ENCODE results near the gene DTNB.
"Not testable (repeated sequence)": the region's sequence is repeated elsewhere in the genome, so short reads cannot be mapped to it uniquely, and the experiment has no call there.

DTNB gene

DNA sequence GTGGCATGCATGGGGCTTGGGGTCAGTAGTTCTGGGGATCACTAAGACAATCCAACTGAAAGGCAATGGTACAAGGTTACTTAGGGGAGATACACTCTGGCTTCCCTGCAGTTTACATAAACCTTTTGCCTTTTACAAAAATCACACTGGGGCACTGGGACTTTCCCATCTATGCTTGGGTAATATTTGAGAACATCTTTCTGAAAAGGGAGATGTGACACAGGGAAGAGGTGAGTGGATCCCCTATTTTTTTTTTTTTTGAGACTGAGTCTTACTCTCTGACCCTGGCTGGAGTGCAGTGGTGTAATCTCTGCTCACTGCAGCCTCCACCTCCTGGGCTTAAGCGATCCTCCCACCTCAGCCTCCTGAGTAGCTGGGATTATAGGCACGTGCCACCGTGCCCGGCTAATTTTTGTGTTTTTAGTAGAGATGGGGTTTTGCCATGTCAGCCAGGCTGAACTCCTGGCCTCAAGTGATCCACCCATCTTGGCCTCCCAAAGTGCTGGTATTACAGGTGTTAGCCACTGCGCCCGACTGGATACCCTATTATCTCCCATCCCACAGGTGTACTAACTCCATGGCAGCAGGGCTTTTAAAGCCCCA, 248.8 kb downstream of the DTNB start:
- DNase-seq (ENCODE audit: low read depth in 1 of 2, low spot score in 1 of 2): no peak

GRCh38 chr2:25421820-25422411, 251.5 kb downstream of the DTNB start:
- no peak for DNase-seq (ENCODE audit: low read depth in 1 of 2, low spot score in 1 of 2)

- DNase-seq (ENCODE audit: low read depth in 1 of 2, low spot score in 1 of 2): no peak
These were observed 252.1 kb downstream of the DTNB start for GRCh38 chr2:25421289-25421688.

GRCh38 chr2:25420820-25421237, 252.5 kb downstream of the DTNB start:
- DNase-seq (ENCODE audit: low read depth in 1 of 2, low spot score in 1 of 2): no peak

- no peak for DNase-seq (ENCODE audit: low read depth in 1 of 2, low spot score in 1 of 2)
These were observed 253.6 kb downstream of the DTNB start for GRCh38 chr2:25419678-25420242.

DNA sequence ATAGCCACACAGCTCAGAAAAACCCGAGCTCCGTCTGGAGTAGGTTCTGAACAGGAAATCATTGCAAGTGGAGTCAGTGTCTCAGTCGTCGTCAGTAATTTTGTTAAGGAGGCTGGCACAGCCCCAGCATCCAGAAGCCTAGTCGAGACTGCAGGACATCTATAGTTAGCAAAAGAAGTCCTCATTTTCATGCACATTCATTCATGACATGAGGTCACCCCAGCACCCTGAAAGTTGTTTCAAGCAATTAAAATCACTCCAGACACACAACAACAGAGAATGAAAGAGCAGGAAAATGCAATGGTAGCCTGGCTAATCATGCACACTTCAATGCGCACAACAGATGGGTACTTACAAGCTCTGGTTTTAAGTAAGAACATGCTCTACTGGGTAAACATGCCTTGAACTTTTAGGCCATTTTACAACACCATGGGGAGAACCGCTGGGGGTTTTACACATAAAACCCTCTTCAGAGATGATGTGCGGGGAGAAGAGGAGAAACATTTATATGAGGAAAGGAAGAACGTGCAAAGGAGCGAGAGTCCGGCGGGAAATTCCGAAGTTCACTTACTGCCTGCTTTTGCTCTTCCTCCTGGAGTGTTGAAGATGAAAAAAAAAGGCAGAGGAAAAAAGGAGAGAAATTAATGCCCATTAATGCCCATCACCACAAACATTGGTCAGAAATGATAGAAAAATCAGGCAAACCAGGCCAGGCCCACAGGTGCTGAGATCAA, 254.3 kb downstream of the DTNB start:
- no peak for DNase-seq (ENCODE audit: low read depth in 1 of 2, low spot score in 1 of 2)

DNA sequence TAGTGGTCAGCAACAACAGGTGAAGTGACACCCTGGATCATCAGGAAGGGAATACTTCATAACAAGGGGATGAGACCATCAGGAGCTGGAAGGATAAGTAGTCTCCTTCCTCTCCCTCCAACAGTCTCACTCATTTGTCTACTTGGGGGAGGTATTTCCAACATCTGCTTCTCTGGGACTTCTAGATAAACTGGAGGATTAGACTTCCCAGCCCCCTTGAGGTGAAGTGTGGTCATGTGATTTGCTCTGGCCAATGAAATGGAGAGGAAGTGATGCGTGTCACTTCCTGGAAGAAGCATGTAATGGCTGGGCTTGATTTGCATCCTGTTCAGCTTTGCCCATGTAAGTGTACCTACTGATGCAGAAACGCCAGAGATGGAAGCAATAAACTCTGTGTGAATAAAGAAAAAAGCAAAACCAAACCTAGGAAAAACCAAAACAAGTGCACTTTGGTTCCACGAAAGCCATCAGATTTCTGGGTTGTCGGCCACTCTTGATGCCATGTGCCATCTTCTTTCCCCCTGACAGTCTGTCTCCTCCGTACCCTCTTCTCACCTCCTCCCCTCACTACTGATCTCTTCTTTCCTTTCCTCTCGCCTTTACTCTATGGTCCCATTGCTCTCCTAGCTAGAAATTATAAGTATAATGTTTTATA, 255.5 kb downstream of the DTNB start:
- no peak for DNase-seq (ENCODE audit: low read depth in 1 of 2, low spot score in 1 of 2)

- DNase-seq (ENCODE audit: low read depth in 1 of 2, low spot score in 1 of 2): no peak
These were observed 256.7 kb downstream of the DTNB start for GRCh38 chr2:25416674-25417073.

DNA sequence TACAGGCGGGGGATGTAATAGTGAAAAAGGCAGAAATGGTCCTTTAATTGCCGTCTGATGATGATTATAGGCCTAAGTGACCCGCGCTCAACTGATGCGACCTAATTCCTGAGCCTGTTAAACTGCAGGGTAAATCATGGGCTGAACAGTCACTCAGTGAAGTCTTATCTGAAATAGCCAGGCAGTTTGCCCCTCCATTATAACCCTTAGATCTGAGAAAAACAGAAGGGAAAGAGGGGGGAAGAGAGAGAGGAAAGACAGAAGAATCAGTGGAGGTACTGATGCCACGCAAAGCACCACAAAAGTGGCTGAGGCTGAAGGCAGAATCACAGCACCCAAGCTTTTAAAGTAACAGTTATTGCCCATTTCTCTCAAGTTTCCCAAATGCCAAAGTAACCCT, 258.6 kb downstream of the DTNB start:
- no peak for DNase-seq (ENCODE audit: low read depth in 1 of 2, low spot score in 1 of 2)

DNA sequence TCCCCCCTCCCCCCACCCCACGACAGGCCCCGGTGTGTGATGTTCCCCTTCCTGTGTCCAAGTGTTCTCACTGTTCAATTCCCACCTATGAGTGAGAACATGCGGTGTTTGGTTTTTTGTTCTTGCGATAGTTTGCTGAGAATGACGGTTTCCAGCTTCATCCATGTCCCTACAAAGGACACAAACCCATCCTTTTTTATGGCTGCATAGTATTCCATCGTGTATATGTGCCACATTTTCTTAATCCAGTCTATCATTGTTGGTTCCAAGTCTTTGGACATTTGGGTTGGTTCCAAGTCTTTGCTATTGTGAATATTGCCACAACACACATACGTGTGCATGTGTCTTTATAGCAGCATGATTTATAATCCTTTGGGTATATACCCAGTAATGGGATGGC, 260.0 kb downstream of the DTNB start:
- not testable (repeated sequence) for DNase-seq (ENCODE audit: low read depth in 1 of 2, low spot score in 1 of 2)

GRCh38 chr2:25411753-25412152, 261.6 kb downstream of the DTNB start:
- DNase-seq (ENCODE audit: low read depth in 1 of 2, low spot score in 1 of 2): no peak

- no peak for DNase-seq (ENCODE audit: low read depth in 1 of 2, low spot score in 1 of 2)
These were observed 262.1 kb downstream of the DTNB start for GRCh38 chr2:25411281-25411680.

DNA sequence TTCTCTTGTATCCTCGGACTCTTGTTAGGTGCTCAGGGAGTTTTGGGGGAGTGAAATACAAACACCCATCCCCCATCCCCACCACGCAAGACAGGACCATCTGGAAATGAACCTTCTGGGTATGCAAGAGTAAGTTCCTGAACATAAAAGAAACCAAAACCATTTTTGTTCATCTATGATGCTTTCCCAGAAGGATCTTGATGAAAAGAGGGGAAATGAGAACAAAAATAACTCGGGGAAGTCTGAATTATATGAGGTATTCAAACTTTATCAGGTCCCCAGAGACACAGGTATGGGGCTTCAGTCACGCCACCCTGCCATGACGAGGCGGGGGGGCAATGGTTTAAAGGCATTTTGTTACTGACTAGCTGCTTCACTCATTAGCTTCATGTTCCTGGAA, 263.0 kb downstream of the DTNB start:
- no peak for DNase-seq (ENCODE audit: low read depth in 1 of 2, low spot score in 1 of 2)

- DNase-seq (ENCODE audit: low read depth in 1 of 2, low spot score in 1 of 2): no peak
These were observed 263.9 kb downstream of the DTNB start for GRCh38 chr2:25409468-25409867.

GRCh38 chr2:25409044-25409443, 264.3 kb downstream of the DTNB start:
- DNase-seq (ENCODE audit: low read depth in 1 of 2, low spot score in 1 of 2): no peak

DNA sequence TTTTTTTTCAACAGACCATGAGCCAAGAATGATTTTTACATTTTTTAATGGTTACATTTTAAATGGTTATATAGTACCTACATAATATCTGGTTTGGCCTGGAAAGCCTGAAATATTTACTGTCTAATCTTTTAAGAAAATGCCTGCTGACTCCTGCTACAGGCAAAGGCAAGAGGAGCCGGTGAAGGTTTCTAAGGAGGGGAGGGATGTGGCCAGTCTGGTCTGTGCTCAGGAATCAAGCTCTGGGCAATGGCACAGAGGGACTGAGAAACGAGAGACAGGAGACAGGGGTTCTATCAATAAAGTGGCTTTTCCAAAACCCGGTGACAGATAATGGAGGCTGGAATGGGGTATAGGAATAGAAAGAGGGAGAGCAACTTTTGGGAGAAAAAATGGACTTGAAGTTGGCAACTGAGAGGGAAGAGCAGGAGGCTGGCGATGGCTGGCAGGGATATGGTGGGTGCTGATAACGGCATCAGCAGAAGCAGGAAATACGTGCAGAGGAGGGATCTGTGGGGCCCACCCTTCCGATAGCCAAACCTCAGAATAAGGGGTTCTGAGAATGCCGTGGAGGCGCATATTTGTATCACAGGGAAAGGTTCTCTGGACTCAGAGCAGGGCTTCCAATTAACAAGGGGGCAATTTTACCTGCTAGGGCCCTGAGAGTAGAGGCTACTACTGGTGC, 267.6 kb downstream of the DTNB start:
- no peak for DNase-seq (ENCODE audit: low read depth in 1 of 2, low spot score in 1 of 2)

DNA sequence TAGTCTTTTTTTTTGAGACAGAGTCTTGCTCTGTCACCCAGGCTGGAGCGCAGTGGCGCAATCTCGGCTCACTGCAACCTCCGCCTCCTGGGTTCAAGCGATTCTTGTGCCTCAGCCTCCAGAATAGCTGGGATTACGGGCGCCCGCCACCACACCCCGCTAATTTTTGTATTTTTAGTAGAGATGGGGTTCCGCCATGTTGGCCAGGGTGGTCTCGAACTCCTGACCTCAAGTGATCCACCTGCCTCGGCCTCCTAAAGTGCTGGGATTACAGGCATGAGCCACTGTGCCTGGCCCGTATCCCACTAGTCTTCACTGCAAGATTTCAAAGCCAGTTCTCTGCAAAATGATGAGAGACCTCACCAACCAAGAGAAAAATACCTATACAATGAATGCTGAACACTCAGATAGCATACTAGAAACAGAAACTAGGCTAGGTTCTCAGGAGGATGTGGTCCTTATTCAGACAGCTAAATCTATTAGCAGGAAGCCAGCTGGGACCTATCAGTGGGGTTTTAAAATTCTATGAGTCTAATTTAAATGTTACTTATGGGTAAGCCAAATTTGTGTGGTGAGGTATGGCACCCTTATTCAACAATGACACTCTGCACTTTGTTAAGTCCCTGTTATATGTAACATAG, 270.1 kb downstream of the DTNB start:
- not testable (repeated sequence) for DNase-seq (ENCODE audit: low read depth in 1 of 2, low spot score in 1 of 2)

- no peak for DNase-seq (ENCODE audit: low read depth in 1 of 2, low spot score in 1 of 2)
These were observed 270.9 kb downstream of the DTNB start for GRCh38 chr2:25402477-25402876.

DNA sequence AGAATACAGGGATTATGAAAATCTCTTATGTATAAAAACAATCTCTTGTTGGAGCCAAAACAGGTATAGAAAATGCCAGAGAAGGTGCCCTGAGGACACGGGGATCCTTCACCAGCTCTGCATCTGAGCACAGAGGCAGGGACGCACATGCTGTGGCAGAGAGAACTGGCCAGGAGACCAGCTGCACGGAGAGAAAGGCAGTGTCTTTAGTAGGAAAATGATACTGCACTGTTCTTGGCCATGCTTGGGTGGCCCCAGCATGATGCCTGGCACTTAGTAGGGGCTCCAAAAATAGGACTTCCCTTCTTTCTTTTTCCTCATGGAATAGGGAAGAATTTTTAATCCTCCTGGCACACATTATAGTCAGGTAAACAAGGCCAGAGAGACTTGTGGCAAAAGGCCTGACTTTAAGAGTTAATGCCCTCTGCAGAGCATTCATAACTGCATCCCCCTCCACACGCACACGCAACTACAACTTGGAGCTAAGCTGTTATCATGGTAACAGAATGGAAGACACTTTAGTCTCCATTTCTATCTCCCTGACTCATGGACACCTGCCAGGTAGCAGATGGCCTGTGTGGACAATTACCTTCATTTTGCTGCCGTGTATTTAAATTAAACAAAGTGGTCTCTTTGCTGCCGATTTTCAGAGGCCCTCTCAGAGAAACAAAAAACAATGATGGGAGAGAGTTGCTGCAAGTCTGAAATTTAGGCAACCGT, 271.9 kb downstream of the DTNB start:
- no peak for DNase-seq (ENCODE audit: low read depth in 1 of 2, low spot score in 1 of 2)

- DNase-seq (ENCODE audit: low read depth in 1 of 2, low spot score in 1 of 2): no peak
These were observed 272.7 kb downstream of the DTNB start for GRCh38 chr2:25400576-25401216.
